Measurements from ENCODE around the gene HIPK3. TPM values are rescaled to one million over a fixed set of nuclear protein-coding genes. Genes with fewer than 3 reads are reported as not detected.

The HIPK3 gene
- total and polyA plus RNA-seq, 9 of the 15 experiments (the other 6 are each of a cell fraction or from before 2014, with no cell fraction given): 2.3 to 19.6 (median 7.5) TPM

DNA sequence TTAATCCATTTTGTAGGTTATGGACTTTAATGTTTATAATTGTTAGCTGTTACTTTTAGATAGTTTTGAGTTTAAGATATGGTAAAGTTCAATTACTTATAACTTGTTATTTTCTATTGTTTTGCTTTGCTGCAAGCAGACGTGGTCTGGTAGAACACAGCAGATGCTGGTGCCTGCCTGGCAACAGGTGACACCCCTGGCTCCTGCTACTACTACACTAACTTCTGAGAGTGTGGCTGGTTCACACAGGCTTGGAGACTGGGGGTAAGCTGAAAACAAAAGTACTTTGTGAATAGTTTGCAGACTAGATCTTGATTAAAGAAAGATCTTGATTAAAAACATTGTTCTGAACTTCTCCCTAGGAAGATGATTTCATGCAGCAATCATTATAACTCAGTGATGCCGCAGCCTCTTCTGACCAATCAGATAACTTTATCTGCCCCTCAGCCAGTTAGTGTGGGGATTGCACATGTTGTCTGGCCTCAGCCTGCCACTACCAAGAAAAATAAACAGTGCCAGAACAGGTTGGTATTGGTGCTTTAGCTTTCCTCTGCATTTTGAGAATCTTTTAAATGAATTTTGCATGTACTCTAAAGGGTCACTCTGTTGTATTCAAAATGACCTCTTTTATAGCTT lies 90.4 kb downstream of the HIPK3 start:
- no TSS peak for BruUV-seq (replicated peaks)
- Histone ChIP-seq H3K4me1 (replicated peaks in 1 of 2; ENCODE audit: control insufficient read depth in 2 of 2, insufficient read depth in 2 of 2, low read length in 2 of 2) (peaks cover 0 to 6% of the 10 kb centered on the region in 2 experiments; a peak in 3 of 5 replicates), H3K27ac (ENCODE audit: extremely low read depth, low read depth, low read length) (no peak overlapping the region), H3K27me3 (ENCODE audit: control insufficient read depth in 2 of 2, insufficient read depth in 2 of 2, low read length in 2 of 2) (no peaks in the 10 kb centered on the region), H3K9ac (ENCODE audit: insufficient read depth in 1 of 2, low read depth in 2 of 2, low read length in 2 of 2) (no peak overlapping the region), H3K9me1 (ENCODE audit: control insufficient read depth, insufficient read depth, low read length) (no peaks in the 10 kb centered on the region), H3K4me3 (no peak overlapping the region), H4K20me1 (replicated peaks; ENCODE audit: control insufficient read depth, insufficient read depth, low read length) (no peaks in the 10 kb centered on the region), H3K9me3 (replicated peaks; ENCODE audit: control insufficient read depth, insufficient read depth, low read depth, low read length) (no peaks in the 10 kb centered on the region), H3K4me2 (ENCODE audit: insufficient read depth, low read length) (no peak overlapping the region), H3K79me2 (ENCODE audit: control insufficient read depth, insufficient read depth, low read length) (no peaks in the 10 kb centered on the region), H2AFZ (ENCODE audit: low read depth, low read length) (no peak overlapping the region), H3K36me3 (ENCODE audit: control insufficient read depth, insufficient read depth, low read length) (peaks cover 65% of the 10 kb centered on the region)
- ChIA-PET POLR2A (no interaction called here), CTCF (ENCODE audit: low intra/inter-chr PET ratio) (no interaction called here)
- WGBS (ENCODE audit: insufficient coverage, low coverage, missing lambda C conversion rate): 87% methylated on average over 2 of the region's 2 CpGs
- DNase-seq (ENCODE audit: extremely low read depth in 1 of 4, low spot score in 3 of 4): no peak
- ATAC-seq: no peak
- in situ Hi-C loops (cut with MboI) (loop anchor here (25.0 kb wide), 1 partner anchor 385 kb away; no protein-coding TSS in a partner anchor), intact Hi-C loops (cut with micrococcal nuclease) (no loop called here)
- no peak for FAIRE-seq
- TF ChIP-seq HDAC3 (IDR thresholded peaks at IDR 0.05; ENCODE audit: borderline replicate concordance, partially characterized antibody) (no peak), RFX5 (IDR thresholded peaks at IDR 0.05; ENCODE audit: low read depth, low read length) (peak; percentile 92)

DNA sequence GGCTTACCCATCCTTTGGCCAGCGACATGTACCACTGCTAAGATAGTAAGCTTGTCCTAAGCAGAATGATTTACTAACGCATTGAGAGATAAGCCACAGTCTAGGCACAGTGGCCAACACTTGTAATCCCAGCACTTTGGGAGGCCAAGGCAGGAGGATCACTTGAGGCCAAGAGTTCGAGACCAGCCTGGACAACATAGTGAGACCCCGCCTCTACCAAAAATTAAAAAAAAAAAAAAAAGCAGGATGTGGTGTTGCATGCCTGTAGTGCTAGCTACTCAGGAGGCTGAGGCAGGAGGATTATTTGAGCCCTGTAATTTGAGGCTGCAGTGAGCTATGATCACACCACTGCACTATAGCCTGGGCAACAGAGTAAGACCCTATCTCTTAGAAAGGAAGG lies 93.1 kb downstream of the HIPK3 start:
- ChIA-PET POLR2A (no interaction called here), CTCF (ENCODE audit: low intra/inter-chr PET ratio) (no interaction called here)
- H2AFZ ChIP-seq (ENCODE audit: low read depth, low read length): no peak overlapping the region
- H3K36me3 ChIP-seq (ENCODE audit: control insufficient read depth, insufficient read depth, low read length): peaks cover 60% of the 10 kb centered on the region
- 96% methylated on average over 3 of the region's 4 CpGs for WGBS (ENCODE audit: insufficient coverage, low coverage, missing lambda C conversion rate)
- no peak overlapping the region for H3K4me3 ChIP-seq
- H3K27me3 ChIP-seq (ENCODE audit: control insufficient read depth in 2 of 2, insufficient read depth in 2 of 2, low read length in 2 of 2): no peaks in the 10 kb centered on the region
- FAIRE-seq (no peak), ATAC-seq (no peak), DNase-seq (ENCODE audit: extremely low read depth in 1 of 4, low spot score in 3 of 4) (no peak)
- no peak overlapping the region for H3K4me2 ChIP-seq (ENCODE audit: insufficient read depth, low read length)
- in situ Hi-C loops (cut with MboI) (no loop called here), intact Hi-C loops (cut with micrococcal nuclease) (no loop called here)
- no peaks in the 10 kb centered on the region for H3K4me1 ChIP-seq (replicated peaks in 1 of 2; ENCODE audit: control insufficient read depth in 2 of 2, insufficient read depth in 2 of 2, low read length in 2 of 2)
- no peak overlapping the region for H3K27ac ChIP-seq (ENCODE audit: extremely low read depth, low read depth, low read length)
- no peaks in the 10 kb centered on the region for H3K9me3 ChIP-seq (replicated peaks; ENCODE audit: control insufficient read depth, insufficient read depth, low read depth, low read length)
- H3K9me1 ChIP-seq (ENCODE audit: control insufficient read depth, insufficient read depth, low read length): no peaks in the 10 kb centered on the region
- no peaks in the 10 kb centered on the region for H4K20me1 ChIP-seq (replicated peaks; ENCODE audit: control insufficient read depth, insufficient read depth, low read length)
- H3K9ac ChIP-seq (ENCODE audit: insufficient read depth in 1 of 2, low read depth in 2 of 2, low read length in 2 of 2): no peak overlapping the region
- no peaks in the 10 kb centered on the region for H3K79me2 ChIP-seq (ENCODE audit: control insufficient read depth, insufficient read depth, low read length)
- no TSS peak for BruUV-seq (replicated peaks)
- peak; percentile 77 for TF ChIP-seq ZNF121 (CRISPR knock-in tag; conservative IDR thresholded peaks at IDR 0.05)
- no peak for TF ChIP-seq FOXA1 (IDR thresholded peaks at IDR 0.05; ENCODE audit: borderline replicate concordance)
